Pancreas (tissue), 10 donors: ENCODE results near the gene ITPR1. TPM values are rescaled to one million over a fixed set of nuclear protein-coding genes. Genes with fewer than 3 reads are reported as not detected.

ENCODE experiments used
- ATAC-seq, 4 donors: fragments of 200-7000 bp; cut with Tn5 transposase; one replicate each; pipeline versions ENCODE4 v1.8.0 to v1.9.1; 2020; ENCODE audit warnings: mild to moderate bottlenecking in 4 of 4, moderate library complexity in 4 of 4
- DNase-seq, 6 donors: peaks; one replicate each; pipeline ENCODE4 v3.0.0-alpha.2; 2020
- FAIRE-seq: peaks from 2 replicates; lab custom pipeline; 2012; peaks lifted over from hg19 to GRCh38; lab: Jason Lieb, UNC
- H3K27ac ChIP-seq, 4 donors: fragments of 200-600 bp; sonication (generic); 1 replicate in 3 of 4; 2 replicates in 1 of 4; pipeline versions ENCODE4 v1.5.0 to v1.8.0; 2020
- H3K27me3 ChIP-seq, 4 donors: fragments of 200-600 bp; one replicate each; pipeline ENCODE4 v1.8.0; 2021
- H3K36me3 ChIP-seq, 3 donors: fragments of 200-600 bp; sonication (generic) in 1 of 3; one replicate each; pipeline versions ENCODE4 v1.5.0 to v1.8.0; 2020 to 2021
- H3K4me1 ChIP-seq, 3 donors: fragments of 200-600 bp; one replicate each; pipeline ENCODE4 v1.8.0; 2021
- H3K4me3 ChIP-seq, 4 donors: fragments of 200-600 bp; sonication (generic) in 2 of 4; one replicate each; pipeline versions ENCODE4 v1.5.0 to v1.8.0; 2020 to 2021
- H3K9me3 ChIP-seq, 4 donors: fragments of 200-600 bp; one replicate each; pipeline ENCODE4 v1.8.0; 2021
- WGBS, 2 donors: extraction: QIAGEN DNeasy Blood & Tissue Kit; methylation state at CpG; one replicate each; pipeline ENCODE4 v1.1.7; 2013; 5-methylcytosine and 5-hydroxymethylcytosine counted together
- intact Hi-C, 3 donors: fragments of 100-400 bp; cut with DNase I; formaldehyde crosslinking; loops; one replicate each; pipeline versions ENCODE4 v1.11.1 to v1.14.2; 2022
- polyA plus RNA-seq, 2 donors: library from polyadenylated mRNA; stranded (reverse); fragments of 200-250 nt; gene quantifications; one replicate each; pipeline ENCODE4 v1.2.3, GENCODE V29; 2013
- total RNA-seq, 6 donors: library from RNA; stranded (reverse); fragmentation: NEBNext Ultra II Directional in 4 of 6; extraction: Animal tissue kit (Norgen Biotek cat#: 25700) in 4 of 6; gene quantifications; one replicate each; pipeline versions ENCODE4 v1.2.1 to v1.2.4, GENCODE V29; 2021 to 2023
- TF ChIP-seq, protein P1 (sequence below), 4 donors: fragments of 200-600 bp; sonication (generic) in 3 of 4; IDR thresholded peaks; one replicate each; pipeline versions ENCODE4 v1.5.0 to v1.8.0; 2021; ENCODE audit warnings: antibody characterized with exemption in 4 of 4
- donor health status: healthy with polysubstance abuse.
- donor health status: DM: no; HTN: no; CAD: no; lungs with moderate emphysema.
- donor health status: DM: no; HTN: no; CAD: no.
- donor health status: control.
- donor health status: control.
- donor health status: Bipolar disorder and iron deficiency.
- donor health status: DM: yes; HTN: yes; CAD: no.
- donor health status: DM: no; HTN: no; CAD: no.
- donor health status: DM: no; HTN: no; CAD: no.
- donor health status: DM: yes; HTN: yes; CAD: no.

ITPR1 gene
- total and polyA plus RNA-seq, 8 donors, result 4.5 to 19.1 (median 10.1) TPM

- Histone ChIP-seq H3K9me3 (no peaks in the 10 kb centered on the region), H3K36me3 (no peaks in the 10 kb centered on the region), H3K4me1 (peaks cover 0 to 18% (median 0%) of the 10 kb centered on the region in 3 donors), H3K27ac (peak overlapping the region in 3 of 4 donors; percentile 29 to 46 (median 44)), H3K4me3 (no peak overlapping the region), H3K27me3 (no peaks in the 10 kb centered on the region)
- ATAC-seq, result peak; percentile 55 to 76 (median 67)
- DNase-seq, result peak in 3 of 6 donors; percentile 9 to 40 (median 25)
- FAIRE-seq, result no peak
- TF ChIP-seq, protein P1, sequence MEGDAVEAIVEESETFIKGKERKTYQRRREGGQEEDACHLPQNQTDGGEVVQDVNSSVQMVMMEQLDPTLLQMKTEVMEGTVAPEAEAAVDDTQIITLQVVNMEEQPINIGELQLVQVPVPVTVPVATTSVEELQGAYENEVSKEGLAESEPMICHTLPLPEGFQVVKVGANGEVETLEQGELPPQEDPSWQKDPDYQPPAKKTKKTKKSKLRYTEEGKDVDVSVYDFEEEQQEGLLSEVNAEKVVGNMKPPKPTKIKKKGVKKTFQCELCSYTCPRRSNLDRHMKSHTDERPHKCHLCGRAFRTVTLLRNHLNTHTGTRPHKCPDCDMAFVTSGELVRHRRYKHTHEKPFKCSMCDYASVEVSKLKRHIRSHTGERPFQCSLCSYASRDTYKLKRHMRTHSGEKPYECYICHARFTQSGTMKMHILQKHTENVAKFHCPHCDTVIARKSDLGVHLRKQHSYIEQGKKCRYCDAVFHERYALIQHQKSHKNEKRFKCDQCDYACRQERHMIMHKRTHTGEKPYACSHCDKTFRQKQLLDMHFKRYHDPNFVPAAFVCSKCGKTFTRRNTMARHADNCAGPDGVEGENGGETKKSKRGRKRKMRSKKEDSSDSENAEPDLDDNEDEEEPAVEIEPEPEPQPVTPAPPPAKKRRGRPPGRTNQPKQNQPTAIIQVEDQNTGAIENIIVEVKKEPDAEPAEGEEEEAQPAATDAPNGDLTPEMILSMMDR (IDR thresholded peaks at IDR 0.05), result no peak
- WGBS, 2 donors, result 37 to 42% methylated on average over 14 of the region's 14 CpGs
- intact Hi-C loops, result no loop called here
Observed at GRCh38 chr3:4533489-4534443, 40.6 kb downstream of the ITPR1 start.

DNA sequence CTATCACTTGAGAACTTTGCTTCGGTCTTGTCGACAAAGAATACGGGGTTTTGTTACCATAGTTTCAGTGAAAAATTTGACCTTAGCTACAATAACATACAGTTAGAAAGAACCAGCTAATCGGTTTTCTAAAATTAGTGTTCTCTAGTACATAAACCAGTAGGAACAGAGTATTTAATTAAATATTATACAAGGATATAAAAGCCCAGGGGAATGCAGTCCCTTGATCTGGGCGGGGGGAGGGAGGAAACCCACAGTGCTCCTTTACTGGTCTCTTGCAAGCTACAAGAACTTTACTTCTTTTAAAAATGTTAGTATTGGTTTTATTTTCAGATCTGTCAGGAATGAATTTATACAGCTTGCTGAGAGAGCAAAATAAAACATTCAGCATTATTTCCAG, 41.8 kb downstream of the ITPR1 start:
- peaks cover 0 to 18% (median 0%) of the 10 kb centered on the region in 3 donors for H3K4me1 ChIP-seq
- H3K4me3 ChIP-seq, result no peak overlapping the region
- FAIRE-seq (no peak), DNase-seq (no peak), ATAC-seq (no peak)
- WGBS, 2 donors, result 66 to 74% methylated on average over 5 of the region's 5 CpGs
- no peaks in the 10 kb centered on the region for H3K36me3 ChIP-seq
- TF ChIP-seq, protein P1 (IDR thresholded peaks at IDR 0.05), result no peak
- no peaks in the 10 kb centered on the region for H3K9me3 ChIP-seq
- no peak overlapping the region for H3K27ac ChIP-seq
- intact Hi-C loops, result no loop called here
- H3K27me3 ChIP-seq, result no peaks in the 10 kb centered on the region

DNA sequence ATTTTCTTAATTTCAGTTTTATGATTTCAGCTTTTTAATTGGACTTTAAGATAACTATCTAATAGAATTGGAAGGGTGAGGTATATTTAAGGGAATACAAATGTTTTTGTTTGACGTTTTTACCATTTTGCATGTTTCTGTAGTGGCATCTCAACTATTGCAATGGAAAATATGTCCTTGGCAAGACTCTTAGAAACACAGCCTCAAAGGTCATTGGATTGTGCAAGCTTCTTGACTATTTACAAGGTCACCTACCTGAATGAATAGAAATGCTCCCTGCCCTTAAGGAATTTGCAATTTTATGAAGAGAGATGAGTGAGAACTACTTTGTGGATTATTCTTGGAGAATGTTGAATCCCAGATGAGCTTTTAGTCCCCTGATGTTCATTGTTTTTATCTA, 43.1 kb downstream of the ITPR1 start:
- FAIRE-seq (no peak), DNase-seq (no peak), ATAC-seq (no peak)
- H3K27me3 ChIP-seq, result no peaks in the 10 kb centered on the region
- no peaks in the 10 kb centered on the region for H3K36me3 ChIP-seq
- H3K4me3 ChIP-seq, result no peak overlapping the region
- WGBS, 2 donors, result 23 to 53% methylated on average over 1 of the region's 1 CpG
- no peaks in the 10 kb centered on the region for H3K9me3 ChIP-seq
- no peak overlapping the region for H3K27ac ChIP-seq
- intact Hi-C loops, result no loop called here
- TF ChIP-seq, protein P1 (IDR thresholded peaks at IDR 0.05), result no peak
- H3K4me1 ChIP-seq, result peaks cover 0 to 16% (median 0%) of the 10 kb centered on the region in 3 donors

DNA sequence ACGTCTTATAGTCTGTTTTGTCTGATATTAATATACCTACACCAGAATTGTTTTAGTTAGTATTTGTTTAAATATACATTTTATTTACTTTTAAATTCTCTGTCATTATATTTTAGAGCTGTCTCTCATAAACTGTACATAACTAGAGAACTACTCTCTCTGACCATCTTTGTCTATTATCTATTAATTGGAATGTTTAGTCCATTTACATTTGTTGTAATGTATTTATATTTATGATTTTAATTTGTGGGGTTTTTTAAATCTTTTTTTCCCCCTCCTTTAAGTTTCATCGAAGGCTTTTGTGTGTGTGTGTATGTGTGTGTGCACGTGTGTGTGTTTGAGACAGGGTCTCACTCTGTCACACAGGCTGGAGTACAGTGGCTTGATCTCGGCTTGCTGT, 47.1 kb downstream of the ITPR1 start:
- ATAC-seq (no peak), DNase-seq (no peak), FAIRE-seq (no peak)
- Histone ChIP-seq H3K27me3 (no peaks in the 10 kb centered on the region), H3K9me3 (no peaks in the 10 kb centered on the region), H3K36me3 (no peaks in the 10 kb centered on the region), H3K27ac (no peak overlapping the region), H3K4me1 (no peaks in the 10 kb centered on the region), H3K4me3 (no peak overlapping the region)
- intact Hi-C loops, result no loop called here
- TF ChIP-seq, protein P1 (IDR thresholded peaks at IDR 0.05), result no peak
- 89% methylated on average over 4 of the region's 4 CpGs for WGBS, 2 donors

- Histone ChIP-seq H3K36me3 (no peaks in the 10 kb centered on the region), H3K27ac (no peak overlapping the region), H3K4me1 (no peaks in the 10 kb centered on the region), H3K4me3 (no peak overlapping the region), H3K27me3 (no peaks in the 10 kb centered on the region), H3K9me3 (no peaks in the 10 kb centered on the region)
- no peak for FAIRE-seq
- DNase-seq, result no peak
- no peak for ATAC-seq
- TF ChIP-seq, protein P1 (IDR thresholded peaks at IDR 0.05), result no peak
- 47 to 55% methylated on average over 2 of the region's 2 CpGs for WGBS, 2 donors
- intact Hi-C loops, result no loop called here
Observed at GRCh38 chr3:4543110-4543509, 50.0 kb downstream of the ITPR1 start.
